Suppressor macrophage treated with lipopolysaccharide for 1 hour (primary cell): Measurements from ENCODE around the gene COPS8.

Experiments used
- DNase-seq, 3 donors: peaks; one replicate each; pipeline ENCODE4 v3.0.0-alpha.2; 2020 to 2022

The COPS8 gene

GRCh38 chr2:237065071-237065377, 20.7 kb upstream of the COPS8 start:
- DNase-seq: peak; percentile 16 to 25 (median 21)

GRCh38 chr2:237066396-237066795, 19.3 kb upstream of the COPS8 start:
- DNase-seq: no peak

GRCh38 chr2:237068005-237068576, 17.6 kb upstream of the COPS8 start:
- DNase-seq: no peak

GRCh38 chr2:237072067-237072931, 13.4 kb upstream of the COPS8 start:
- peak; percentile 74 to 83 (median 81) for DNase-seq

GRCh38 chr2:237073552-237073951, 12.1 kb upstream of the COPS8 start:
- no peak for DNase-seq

- no peak for DNase-seq
These were observed 11.3 kb upstream of the COPS8 start for GRCh38 chr2:237074211-237074993.

GRCh38 chr2:237075749-237076599, 9.7 kb upstream of the COPS8 start:
- no peak for DNase-seq

GRCh38 chr2:237081596-237081995, 4.1 kb upstream of the COPS8 start:
- no peak for DNase-seq

GRCh38 chr2:237083026-237083425, 2.7 kb upstream of the COPS8 start:
- DNase-seq: no peak

- DNase-seq: no peak
These were observed 1.2 kb upstream of the COPS8 start for GRCh38 chr2:237084444-237084843.

- DNase-seq: no peak
These were observed 5.2 kb downstream of the COPS8 start for GRCh38 chr2:237090906-237091305.

- no peak for DNase-seq
These were observed 6.2 kb downstream of the COPS8 start for GRCh38 chr2:237091779-237092436.

GRCh38 chr2:237092506-237092905, 6.8 kb downstream of the COPS8 start:
- no peak for DNase-seq

- DNase-seq: peak in 2 of 3 donors; percentile 10 to 19
These were observed 7.5 kb downstream of the COPS8 start for GRCh38 chr2:237092920-237093781.

- DNase-seq: no peak
These were observed 10.5 kb downstream of the COPS8 start for GRCh38 chr2:237096201-237096600.

- DNase-seq: no peak
These were observed 11.2 kb downstream of the COPS8 start for GRCh38 chr2:237096911-237097310.

GRCh38 chr2:237097326-237097910, 11.7 kb downstream of the COPS8 start:
- no peak for DNase-seq

- DNase-seq: peak in 2 of 3 donors; percentile 27 to 33
These were observed 12.4 kb downstream of the COPS8 start for GRCh38 chr2:237097911-237098702.

GRCh38 chr2:237099804-237100203, 14.1 kb downstream of the COPS8 start:
- no peak for DNase-seq
